ENCODE results near the gene DHRS9. TPM values are rescaled to one million over a fixed set of nuclear protein-coding genes. Genes with fewer than 3 reads are reported as not detected.

DHRS9 gene
- total and polyA plus RNA-seq, 2 donors from 2014 or later, result 2.2 TPM; not detected in 1

GRCh38 chr2:169089182-169089581 is 19.8 kb downstream of the DHRS9 start:
- DNase-seq, result no peak
- no peak for TF ChIP-seq CTCF (IDR thresholded peaks at IDR 0.05; ENCODE audit: borderline replicate concordance, extremely low read depth, insufficient read depth)
- FAIRE-seq, result no peak

GRCh38 chr2:169090133-169090820 is 20.9 kb downstream of the DHRS9 start:
- DNase-seq (no peak), FAIRE-seq (no peak)
- no peak for TF ChIP-seq CTCF (IDR thresholded peaks at IDR 0.05; ENCODE audit: borderline replicate concordance, extremely low read depth, insufficient read depth)
- Histone ChIP-seq H3K9ac (ENCODE audit: low read length in 3 of 3) (no peak overlapping the region), H3K27ac (ENCODE audit: low read depth in 2 of 2, low read length in 2 of 2) (no peak overlapping the region), H3K9me3 (ENCODE audit: control insufficient read depth in 2 of 3, insufficient read depth in 1 of 3, low read length in 3 of 3) (no peaks in the 10 kb centered on the region), H3K36me3 (ENCODE audit: control insufficient read depth in 2 of 3, insufficient read depth in 3 of 3, low read length in 3 of 3) (no peaks in the 10 kb centered on the region), H3K27me3 (ENCODE audit: control insufficient read depth, insufficient read depth, low read length) (no peaks in the 10 kb centered on the region), H3K4me1 (ENCODE audit: control insufficient read depth in 2 of 3, insufficient read depth in 2 of 3, low read depth in 1 of 3, low read length in 3 of 3) (no peaks in the 10 kb centered on the region), H3K4me3 (ENCODE audit: low read length in 3 of 3) (no peak overlapping the region)
- intact Hi-C loops (cut with DNase I), result no loop called here

More at GRCh38 chr2:169089182-169089581, 19.8 kb downstream of the DHRS9 start:
- intact Hi-C loops (cut with DNase I), result no loop called here
- Histone ChIP-seq H3K9me3 (ENCODE audit: control insufficient read depth in 2 of 3, insufficient read depth in 1 of 3, low read length in 3 of 3) (no peaks in the 10 kb centered on the region), H3K4me3 (ENCODE audit: low read length in 3 of 3) (no peak overlapping the region), H3K4me1 (ENCODE audit: control insufficient read depth in 2 of 3, insufficient read depth in 2 of 3, low read depth in 1 of 3, low read length in 3 of 3) (no peaks in the 10 kb centered on the region), H3K27ac (ENCODE audit: low read depth in 2 of 2, low read length in 2 of 2) (no peak overlapping the region), H3K36me3 (ENCODE audit: control insufficient read depth in 2 of 3, insufficient read depth in 3 of 3, low read length in 3 of 3) (no peaks in the 10 kb centered on the region), H3K27me3 (ENCODE audit: control insufficient read depth, insufficient read depth, low read length) (no peaks in the 10 kb centered on the region), H3K9ac (ENCODE audit: low read length in 3 of 3) (no peak overlapping the region)

GRCh38 chr2:169091256-169091655 is 21.9 kb downstream of the DHRS9 start:
- no peaks in the 10 kb centered on the region for H3K36me3 ChIP-seq (ENCODE audit: control insufficient read depth in 2 of 3, insufficient read depth in 3 of 3, low read length in 3 of 3)
- H3K9ac ChIP-seq (ENCODE audit: low read length in 3 of 3), result no peak overlapping the region
- no peak overlapping the region for H3K4me3 ChIP-seq (ENCODE audit: low read length in 3 of 3)
- DNase-seq, result no peak
- H3K27me3 ChIP-seq (ENCODE audit: control insufficient read depth, insufficient read depth, low read length), result no peaks in the 10 kb centered on the region
- H3K27ac ChIP-seq (ENCODE audit: low read depth in 2 of 2, low read length in 2 of 2), result no peak overlapping the region
- no peak for FAIRE-seq
- no peak for TF ChIP-seq CTCF (IDR thresholded peaks at IDR 0.05; ENCODE audit: borderline replicate concordance, extremely low read depth, insufficient read depth)
- no peaks in the 10 kb centered on the region for H3K9me3 ChIP-seq (ENCODE audit: control insufficient read depth in 2 of 3, insufficient read depth in 1 of 3, low read length in 3 of 3)
- intact Hi-C loops (cut with DNase I), result no loop called here
- no peaks in the 10 kb centered on the region for H3K4me1 ChIP-seq (ENCODE audit: control insufficient read depth in 2 of 3, insufficient read depth in 2 of 3, low read depth in 1 of 3, low read length in 3 of 3)
